HG02938 (cell line): Measurements from ENCODE around the gene EPX.

ENCODE experiments used
- ATAC-seq: cut with Tn5 transposase; IDR thresholded peaks from one replicate; pipeline ENCODE4 v1.9.1; 2021; ENCODE audit warnings: mild to moderate bottlenecking, moderate library complexity; ENCODE audit not compliant: unreplicated experiment

Gene EPX

GRCh38 chr17:58249270-58250133, 57.0 kb downstream of the EPX start:
- peak; percentile 49 for ATAC-seq

DNA sequence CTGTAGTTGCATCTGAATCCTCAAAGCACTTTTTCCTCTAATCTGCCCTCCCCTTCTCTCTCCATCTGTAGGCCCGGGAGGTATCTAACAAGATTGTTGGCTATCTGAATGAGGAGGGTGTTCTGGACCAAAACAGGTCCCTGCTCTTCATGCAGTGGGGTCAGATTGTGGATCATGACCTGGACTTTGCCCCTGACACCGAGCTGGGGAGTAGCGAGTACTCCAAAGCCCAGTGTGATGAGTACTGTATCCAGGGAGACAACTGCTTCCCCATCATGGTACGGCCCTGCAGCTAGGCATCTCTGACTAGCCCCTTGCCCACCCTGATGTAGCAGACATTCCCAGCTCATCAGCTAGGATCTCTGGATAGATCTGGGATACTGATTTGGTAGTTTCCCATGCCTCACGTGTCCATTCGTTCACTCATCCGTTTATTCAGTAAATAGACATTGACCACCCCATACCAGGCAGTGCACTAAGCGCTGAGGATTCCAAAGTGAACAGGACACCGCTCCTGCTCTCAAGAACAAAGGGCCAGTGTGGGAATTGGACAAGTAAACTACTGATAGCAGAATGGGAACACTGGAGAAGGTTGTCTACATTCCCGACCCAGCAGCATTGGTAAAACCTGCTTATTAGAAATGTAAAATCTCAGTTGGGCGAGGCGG, 58.0 kb downstream of the EPX start:
- no peak for ATAC-seq

DNA sequence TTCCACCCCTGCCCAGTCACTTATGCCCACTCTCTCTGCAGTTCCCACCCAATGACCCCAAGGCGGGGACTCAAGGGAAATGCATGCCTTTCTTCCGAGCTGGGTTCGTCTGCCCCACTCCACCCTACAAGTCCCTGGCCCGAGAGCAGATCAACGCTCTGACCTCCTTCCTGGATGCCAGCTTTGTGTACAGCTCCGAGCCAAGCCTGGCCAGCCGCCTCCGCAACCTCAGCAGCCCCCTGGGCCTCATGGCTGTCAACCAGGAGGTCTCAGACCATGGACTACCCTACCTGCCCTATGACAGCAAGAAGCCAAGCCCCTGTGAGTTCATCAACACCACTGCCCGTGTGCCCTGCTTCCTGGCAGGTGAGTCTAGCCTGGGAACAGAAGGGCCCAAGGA, 59.6 kb downstream of the EPX start:
- ATAC-seq, result no peak

DNA sequence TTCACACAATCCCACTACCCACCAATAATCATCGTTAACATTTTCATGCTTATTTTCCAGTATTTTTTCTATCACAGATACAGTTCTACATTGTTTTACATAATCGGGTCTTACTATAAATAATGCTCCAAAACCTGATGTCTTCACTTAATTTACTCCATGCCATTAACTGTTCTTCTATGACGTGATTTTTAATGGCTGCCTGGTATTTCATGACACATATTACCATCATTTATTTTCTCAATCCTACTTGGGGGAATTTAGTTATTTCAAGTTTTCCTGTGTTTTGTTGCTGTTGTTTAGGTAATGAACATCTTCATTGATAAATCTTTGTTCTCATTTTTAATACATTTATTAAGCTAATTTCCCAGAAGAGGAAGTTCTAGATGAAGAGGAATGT, 60.6 kb downstream of the EPX start:
- ATAC-seq, result no peak
